GM19240 (cell line): ENCODE data around the gene PUS10.
"Not testable (repeated sequence)": the region's sequence is repeated elsewhere in the genome, so short reads cannot be mapped to it uniquely, and the experiment has no call there.

ENCODE experiments used
- DNase-seq: peaks from one replicate; pipeline ENCODE4 v3.0.0; 2011; ENCODE audit warnings: low spot score; ENCODE audit not compliant: insufficient read length

PUS10 gene

DNA sequence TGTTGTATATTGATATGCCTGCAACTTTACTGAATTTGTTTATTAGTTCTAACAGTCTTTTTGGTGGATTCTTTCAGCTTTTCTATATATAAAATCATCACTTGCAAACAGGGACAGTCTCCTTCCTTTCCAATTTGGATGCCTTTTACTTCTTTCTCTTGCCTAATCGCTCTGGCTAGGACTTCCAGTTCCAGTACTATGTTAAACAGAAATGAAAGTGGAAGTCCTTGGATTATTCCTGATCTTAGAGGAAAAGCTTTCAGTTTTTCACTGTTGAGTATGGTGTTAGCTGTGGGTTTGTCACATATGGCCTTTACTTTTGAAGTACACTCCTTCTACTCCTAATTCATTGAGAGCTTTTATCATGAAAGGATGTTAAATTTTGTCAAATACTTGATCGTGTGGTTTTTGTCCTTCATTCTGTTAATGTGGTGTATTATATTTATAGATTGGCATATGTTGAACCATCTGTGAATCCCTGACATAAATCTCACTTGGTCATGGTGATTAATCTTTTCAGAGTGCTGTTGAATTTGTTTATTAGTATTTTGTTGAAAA, 83.8 kb downstream of the PUS10 start:
- DNase-seq, result no peak

DNA sequence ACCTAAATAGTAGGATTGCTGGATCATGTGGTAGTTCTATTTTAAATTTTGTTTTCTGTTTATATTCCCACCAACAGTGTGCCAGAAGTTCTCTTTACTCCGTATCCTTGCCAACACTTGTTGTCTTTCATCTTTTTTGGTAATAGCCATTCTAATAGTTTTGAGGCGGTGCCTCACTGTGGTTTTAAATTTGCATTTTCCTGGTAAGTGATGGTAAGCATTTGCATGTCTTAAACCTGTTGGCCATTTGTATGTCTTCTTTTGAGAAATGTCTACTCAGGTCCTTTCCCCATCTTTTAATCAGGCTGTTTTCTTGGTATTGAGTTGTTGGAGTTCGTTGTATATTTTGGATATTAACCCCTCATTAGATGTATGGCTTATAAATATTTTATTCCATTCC, 85.1 kb downstream of the PUS10 start:
- DNase-seq, result no peak

DNA sequence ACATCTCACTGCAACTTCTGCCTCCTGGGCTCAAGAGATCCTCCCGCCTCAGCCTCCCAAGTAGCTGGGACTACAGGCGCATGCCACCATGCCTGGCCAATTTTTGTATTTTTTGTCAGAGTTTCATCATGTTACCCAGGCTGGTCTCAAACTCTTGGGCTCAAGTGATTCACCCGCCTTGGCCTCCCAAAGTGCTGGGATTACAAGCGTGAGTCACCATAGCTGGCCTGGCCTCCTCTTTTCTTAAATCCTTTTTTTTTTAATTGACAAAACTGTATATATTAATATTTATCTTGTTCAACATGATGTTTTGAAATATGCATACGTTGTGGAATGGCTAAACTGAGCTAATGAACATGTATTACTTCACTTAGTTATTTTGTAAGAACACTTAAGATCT, 86.0 kb downstream of the PUS10 start:
- DNase-seq, result not testable (repeated sequence)

DNA sequence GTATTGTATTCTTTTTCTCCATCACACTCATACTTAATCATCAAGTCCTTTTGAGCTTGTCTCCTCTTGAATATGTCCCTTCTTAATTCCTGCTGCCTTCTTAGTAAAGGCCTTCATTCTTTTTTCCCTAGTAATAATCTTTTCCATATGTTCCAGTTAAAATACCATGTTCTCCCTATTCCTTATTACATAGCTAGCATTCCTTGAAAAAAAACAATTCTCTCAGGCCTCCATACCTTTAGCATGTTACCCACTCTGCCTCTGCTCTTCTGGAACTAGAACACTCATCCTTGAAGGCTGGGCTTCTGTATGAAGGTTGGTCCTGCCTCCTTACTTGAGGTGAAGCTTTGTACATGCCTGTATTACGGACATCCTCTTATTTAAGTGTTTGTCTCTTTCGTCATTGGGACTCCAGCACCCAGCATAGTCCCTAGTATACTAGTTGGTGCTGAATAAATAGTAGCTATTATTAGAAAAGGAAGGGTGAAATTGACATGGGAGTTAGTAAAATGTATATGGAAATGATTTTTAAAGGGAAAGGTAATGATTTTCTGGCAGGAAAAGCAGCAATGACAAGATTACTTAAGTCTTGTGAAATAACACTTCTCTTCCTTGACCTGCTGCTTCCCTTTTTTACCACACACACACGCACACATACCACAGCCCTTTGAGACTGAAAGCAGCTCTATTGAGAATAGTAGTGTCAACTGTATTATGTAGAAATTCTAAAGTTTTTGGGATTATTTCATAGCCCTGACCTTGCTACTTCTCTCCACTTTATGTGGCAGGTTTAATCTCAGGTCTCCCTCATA, 91.1 kb downstream of the PUS10 start:
- DNase-seq, result no peak

DNA sequence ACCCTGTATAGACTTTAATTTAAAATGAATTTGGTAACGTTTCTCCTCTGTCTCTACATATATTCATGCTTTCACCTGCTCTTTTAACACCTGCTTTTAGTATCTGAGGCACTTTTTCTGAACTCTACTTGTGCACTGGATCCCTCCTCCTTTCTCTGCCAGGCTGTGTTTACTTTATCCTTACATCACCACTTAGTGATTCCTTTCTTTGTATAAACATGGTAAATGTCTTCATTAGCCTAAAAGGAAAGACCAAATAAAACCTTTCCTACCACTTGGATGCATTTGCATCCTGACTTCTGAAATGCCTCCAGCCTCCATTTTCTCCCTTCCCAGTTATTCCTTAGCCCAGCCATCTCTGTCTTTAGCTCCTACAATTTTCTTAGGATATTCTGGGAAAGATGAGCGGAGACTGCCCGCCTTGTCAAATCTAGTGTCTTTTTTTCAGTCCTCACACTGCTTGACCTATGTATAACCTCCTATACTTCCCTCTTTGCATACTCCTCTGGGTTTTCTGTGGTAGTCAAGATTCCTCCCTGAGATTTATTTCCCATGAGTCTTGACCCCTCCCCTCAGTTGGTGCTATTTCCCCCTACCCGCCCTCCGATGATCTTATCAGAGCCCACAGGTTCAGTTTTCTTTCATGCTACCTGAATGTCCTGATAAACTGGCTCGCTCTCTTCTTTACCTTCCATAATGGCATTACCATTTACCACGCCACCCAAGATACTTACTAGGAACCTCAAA, 91.9 kb downstream of the PUS10 start:
- DNase-seq, result no peak

DNA sequence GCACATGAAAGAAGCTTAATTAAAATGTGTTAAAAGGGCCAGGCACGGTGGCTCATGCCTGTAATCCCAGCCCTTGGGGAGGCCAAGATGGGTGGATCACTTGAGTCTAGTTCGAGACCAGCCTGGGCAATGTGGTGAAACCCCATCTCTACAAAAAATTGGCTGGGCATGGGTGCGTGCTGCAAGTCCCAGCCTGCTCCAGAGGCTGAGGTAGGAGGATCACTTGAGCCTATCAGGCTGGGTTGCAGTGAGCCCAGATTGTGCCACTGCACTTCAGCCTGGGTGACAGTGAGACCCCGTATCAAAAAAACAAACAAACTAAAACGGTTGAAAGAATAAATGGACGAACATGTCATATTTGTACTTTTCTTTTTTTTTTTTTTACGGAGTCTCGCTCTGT, 110.7 kb downstream of the PUS10 start:
- DNase-seq, result no peak

DNA sequence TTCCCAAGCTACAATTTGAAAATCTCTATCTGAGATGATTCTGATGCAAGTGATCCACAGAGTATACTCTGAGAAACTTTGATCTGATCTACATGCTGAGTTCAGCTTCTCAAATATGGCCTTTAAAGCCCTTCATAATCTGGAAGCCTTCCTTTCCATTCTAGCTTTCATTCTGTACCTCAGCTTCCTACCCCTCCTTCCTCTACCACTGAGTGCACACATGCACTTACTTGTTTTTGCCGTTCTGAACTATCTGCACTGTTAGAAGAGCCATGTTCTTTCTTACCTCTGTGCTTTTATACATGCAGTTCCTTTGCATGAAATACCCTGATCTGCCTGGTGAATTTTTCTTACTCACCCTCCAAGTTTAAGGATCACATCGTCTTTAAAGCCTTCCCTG, 111.7 kb downstream of the PUS10 start:
- DNase-seq, result no peak

DNA sequence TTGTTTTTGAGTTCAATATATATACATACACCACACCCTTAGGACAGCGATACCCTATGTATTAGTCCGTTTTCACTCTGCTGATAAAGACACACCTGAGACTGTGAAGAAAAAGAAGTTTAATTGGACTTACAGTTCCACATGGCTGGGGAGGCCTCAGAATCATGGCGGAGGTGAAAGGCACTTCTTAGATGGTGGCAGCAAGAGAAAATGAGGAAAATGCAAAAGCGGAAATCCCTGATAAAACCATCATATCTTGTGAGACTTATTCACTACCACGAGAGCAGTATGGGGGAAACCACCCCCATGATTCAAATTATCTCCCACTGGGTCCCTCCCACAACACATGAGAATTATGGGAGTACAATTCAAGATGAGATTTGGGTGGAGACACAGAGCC, 112.2 kb downstream of the PUS10 start:
- DNase-seq, result not testable (repeated sequence)

DNA sequence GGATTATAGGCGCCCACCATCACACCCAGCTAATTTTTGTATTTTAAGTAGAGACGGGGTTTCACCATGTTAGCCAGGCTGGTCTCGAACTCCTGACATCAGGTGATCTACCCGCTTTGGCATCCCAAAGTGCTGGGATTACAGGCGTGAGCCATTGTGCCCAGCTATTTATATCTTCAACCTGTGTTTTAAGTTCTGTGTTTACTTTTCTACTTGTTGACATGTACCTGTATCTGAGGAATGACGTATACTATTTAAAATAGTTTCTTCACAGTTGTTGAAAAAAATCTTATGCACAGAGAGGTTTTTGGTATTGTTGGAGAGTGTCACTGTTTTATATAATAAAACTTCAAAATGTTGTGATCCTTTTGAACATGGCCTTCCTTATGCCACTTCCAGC, 116.8 kb downstream of the PUS10 start:
- not testable (repeated sequence) for DNase-seq

DNA sequence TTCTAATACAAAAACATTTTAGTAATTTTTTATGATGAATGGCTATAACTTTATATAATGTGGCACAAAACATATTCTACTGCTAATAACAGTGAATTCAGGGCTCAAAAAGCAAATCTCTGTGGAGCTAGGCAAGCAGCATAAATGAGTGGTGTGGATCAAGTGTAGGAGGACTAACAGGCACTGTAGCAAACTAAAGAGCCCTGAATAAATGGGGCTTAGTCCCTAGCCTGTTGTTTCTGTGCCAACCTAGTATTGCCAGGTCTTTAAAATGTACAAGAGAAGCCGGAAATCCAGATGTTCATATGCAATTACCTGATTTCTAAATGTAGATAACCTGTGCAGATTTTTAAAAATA, 118.2 kb downstream of the PUS10 start:
- no peak for DNase-seq

DNA sequence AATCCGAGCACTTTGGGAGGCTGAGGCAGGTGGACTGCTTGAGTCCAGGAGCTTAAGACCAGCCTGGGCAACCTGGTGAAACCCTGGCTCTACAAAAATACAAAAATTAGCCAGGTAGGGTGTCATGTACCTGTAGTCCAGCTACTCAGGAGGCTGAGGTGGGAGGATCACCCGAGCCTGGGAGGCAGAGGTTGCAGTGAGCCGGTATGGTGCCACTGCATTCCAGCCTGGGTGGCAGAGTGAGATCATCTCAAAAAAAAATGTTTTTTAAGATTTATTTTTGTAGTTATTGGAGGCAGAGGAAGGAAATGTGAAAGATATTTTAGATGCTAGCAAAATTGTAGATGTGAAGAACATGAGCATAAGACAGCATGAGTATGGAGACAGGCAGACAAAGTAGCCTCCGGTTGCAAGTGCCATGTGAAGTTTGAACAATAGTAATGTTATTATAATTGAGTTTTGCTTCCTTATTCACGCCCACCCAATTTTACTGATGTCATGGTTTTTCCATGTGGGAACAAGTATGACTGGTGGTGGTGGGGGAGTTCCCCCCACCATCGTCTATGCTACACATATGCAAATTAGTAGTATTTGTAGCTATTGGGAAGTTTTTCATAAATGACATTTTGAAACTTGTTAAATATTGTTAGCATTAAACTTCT, 118.7 kb downstream of the PUS10 start:
- DNase-seq, result no peak

DNA sequence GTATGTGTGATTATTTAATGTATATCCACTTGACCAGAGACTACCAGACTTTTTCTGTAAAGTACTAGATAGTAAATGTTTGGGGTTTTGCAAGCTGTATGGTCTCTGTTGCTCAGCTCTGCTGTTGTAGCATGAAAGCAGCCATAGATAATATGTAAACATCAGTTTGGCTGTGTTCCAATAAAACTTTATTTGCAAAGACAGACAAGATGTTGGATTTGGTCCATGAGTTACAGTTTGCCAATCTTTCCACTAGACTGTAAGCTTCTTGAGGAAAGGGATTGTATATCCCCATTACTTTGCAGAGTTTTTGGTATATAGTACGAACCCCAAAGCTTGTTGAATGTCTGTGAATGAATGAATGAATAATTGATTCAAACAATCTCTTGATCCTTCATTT, 119.5 kb downstream of the PUS10 start:
- DNase-seq, result no peak
